ENCODE results near the gene BEST4. TPM values are rescaled to one million over a fixed set of nuclear protein-coding genes. Genes with fewer than 3 reads are reported as not detected.

The BEST4 gene
- total and polyA plus RNA-seq, 2 donors (not counting 3 experiments of a cell fraction or from before 2014, with no cell fraction given) = 0.21 TPM; not detected in 1

- H3K79me2 ChIP-seq (ENCODE audit: control insufficient read depth, insufficient read depth, low read length) = no peaks in the 10 kb centered on the region
- H3K27me3 ChIP-seq (ENCODE audit: control insufficient read depth in 2 of 2, insufficient read depth in 2 of 2, low read length in 2 of 2) = no peaks in the 10 kb centered on the region
- H3K9me1 ChIP-seq (replicated peaks; ENCODE audit: control insufficient read depth, extremely low read depth, insufficient read depth, low read length) = no peaks in the 10 kb centered on the region
- dilution Hi-C loops (cut with MboI; ENCODE audit: extremely low pct_ligation_motif_present, low sequenced_read_pairs) = no loop called here
- TF ChIP-seq GATA2 (IDR thresholded peaks at IDR 0.05; ENCODE audit: insufficient read depth, insufficient read length, low read depth, low read length) (no peak), POLR2AphosphoS5 (IDR thresholded peaks at IDR 0.05; ENCODE audit: insufficient read depth, low read depth, low read length) (no peak), MAX (IDR thresholded peaks at IDR 0.05; ENCODE audit: insufficient read depth, insufficient read length) (no peak), CTCF (IDR thresholded peaks at IDR 0.05; ENCODE audit: extremely low read depth in 1 of 2, insufficient read depth in 1 of 2, low read depth in 1 of 2, low read length in 2 of 2) (no peak), FOS (IDR thresholded peaks at IDR 0.05; ENCODE audit: borderline replicate concordance, insufficient read depth, low read length) (no peak), POLR2A (IDR thresholded peaks at IDR 0.05; ENCODE audit: low read depth, low read length) (no peak), MYC (IDR thresholded peaks at IDR 0.05; ENCODE audit: low read depth, low read length) (no peak)
- H3K27ac ChIP-seq (ENCODE audit: insufficient read depth, low read depth, low read length) = no peak overlapping the region
- no peaks in the 10 kb centered on the region for H3K9me3 ChIP-seq (replicated peaks; ENCODE audit: control insufficient read depth, insufficient read depth, low read length)
- H2AFZ ChIP-seq (ENCODE audit: low read depth, low read length) = no peak overlapping the region
- no peak for FAIRE-seq
- no peak overlapping the region for H3K4me3 ChIP-seq (replicated peaks in 1 of 3; ENCODE audit: insufficient read depth in 1 of 3, low read depth in 1 of 3, low read length in 3 of 3)
- no peak overlapping the region for H3K9ac ChIP-seq (replicated peaks; ENCODE audit: extremely low read depth, insufficient read depth, low read length)
- H4K20me1 ChIP-seq (replicated peaks; ENCODE audit: control insufficient read depth, extremely low read depth, insufficient read depth, low read length) = no peaks in the 10 kb centered on the region
- H3K36me3 ChIP-seq (ENCODE audit: control insufficient read depth in 2 of 2, extremely low read depth in 1 of 2, insufficient read depth in 2 of 2, low read length in 2 of 2) = no peaks in the 10 kb centered on the region
- ChIA-PET POLR2A (interaction anchor here (0.7 to 0.9 kb wide), 3 partner anchors 17 to 219 kb away, joined by 3 read pairs; partner anchors contain the start of gene UROD), CTCF (interaction anchor here (0.7 to 4.2 kb wide), 19 partner anchors 9 to 701 kb away, joined by 3 to 27 read pairs (median 3); partner anchors contain the start of genes BTBD19, HECTD3, PTCH2 and RPS8)
- intact Hi-C loops (cut with micrococcal nuclease) = loop anchor here (2.0 kb wide), 1 partner anchor 44 kb away; no protein-coding TSS in a partner anchor
- no peaks in the 10 kb centered on the region for H3K4me1 ChIP-seq (ENCODE audit: control insufficient read depth, extremely low read depth, insufficient read depth, low read length)
- DNase-seq (ENCODE audit: low read depth, low spot score) = no peak
- no peak overlapping the region for H3K4me2 ChIP-seq (ENCODE audit: insufficient read depth, low read length)
- no TSS peak for BruUV-seq (replicated peaks)
Observed at GRCh38 chr1:44792736-44793502, 4.9 kb upstream of the BEST4 start.

Data from endothelial cell of umbilical vein (primary cell).